Kidney epithelial cell (primary cell): ENCODE measurements around the gene RASGRF2. TPM values are rescaled to one million over a fixed set of nuclear protein-coding genes. Genes with fewer than 3 reads are reported as not detected.
A peak's percentile ranks its signal among the peaks of the same experiment; 100 is the strongest.
"Not testable (repeated sequence)": the region's sequence is repeated elsewhere in the genome, so short reads cannot be mapped to it uniquely, and the experiment has no call there.

ENCODE experiments used
- DNase-seq: peaks from one replicate; pipeline ENCODE4 v3.0.0-alpha.2; 2010; ENCODE audit warnings: low read depth
- H3K27me3 ChIP-seq: 2 replicates; pipeline ENCODE4 v1.6.0; 2011; ENCODE audit warnings: low read length; ENCODE audit not compliant: control insufficient read depth, insufficient read depth
- H3K36me3 ChIP-seq: 2 replicates; pipeline ENCODE4 v1.5.1; 2011; ENCODE audit warnings: low read length; ENCODE audit not compliant: control insufficient read depth, insufficient read depth
- H3K4me3 ChIP-seq: 2 replicates; pipeline ENCODE4 v1.5.1; 2011; ENCODE audit warnings: low read depth, mild to moderate bottlenecking, control low read depth, low read length
- CTCF ChIP-seq: IDR thresholded peaks from 2 replicates; pipeline ENCODE4 v1.5.1; 2011; ENCODE audit warnings: mild to moderate bottlenecking, moderate library complexity, low read length, control low read depth, inconsistent platforms; ENCODE audit not compliant: insufficient read depth, poor library complexity, severe bottlenecking
- total RNA-seq: library from RNA; depleted of rRNA; stranded (reverse); fragments of >200 nt; gene quantifications from 2 replicates; pipeline ENCODE4 v1.2.3, GENCODE V29; 2015

The RASGRF2 gene
- total RNA-seq, 1 donor from 2014 or later = 5.8 TPM

- DNase-seq = no peak
- Histone ChIP-seq H3K4me3 (no peak overlapping the region), H3K36me3 (no peaks in the 10 kb centered on the region), H3K27me3 (no peaks in the 10 kb centered on the region)
- TF ChIP-seq CTCF = no peak
Measured at GRCh38 chr5:81256766-81257165, 296.6 kb downstream of the RASGRF2 start.

DNA sequence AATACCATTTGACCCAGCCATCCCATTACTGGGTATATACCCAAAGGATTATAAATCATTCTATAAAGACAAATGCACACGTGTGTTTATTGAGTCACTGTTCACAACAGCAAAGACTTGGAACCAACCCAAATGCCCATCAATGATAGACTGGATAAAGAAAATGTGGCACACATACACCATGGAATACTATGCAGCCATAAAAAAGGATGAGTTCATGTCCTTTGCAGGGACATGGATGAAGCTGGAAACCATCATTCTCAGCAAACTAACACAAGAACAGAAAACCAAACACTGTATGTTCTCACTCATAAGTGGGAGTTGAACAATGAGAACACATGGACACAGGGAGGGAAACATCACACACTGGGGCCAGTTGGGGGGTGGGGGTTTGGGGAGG, 302.6 kb downstream of the RASGRF2 start:
- H3K27me3 ChIP-seq, H3K36me3 ChIP-seq, H3K4me3 ChIP-seq, DNase-seq: not testable (repeated sequence)

GRCh38 chr5:81265101-81265500, 304.9 kb downstream of the RASGRF2 start:
- no peaks in the 10 kb centered on the region for H3K27me3 ChIP-seq
- no peak overlapping the region for H3K4me3 ChIP-seq
- TF ChIP-seq CTCF = no peak
- DNase-seq = no peak
- H3K36me3 ChIP-seq = no peaks in the 10 kb centered on the region

DNA sequence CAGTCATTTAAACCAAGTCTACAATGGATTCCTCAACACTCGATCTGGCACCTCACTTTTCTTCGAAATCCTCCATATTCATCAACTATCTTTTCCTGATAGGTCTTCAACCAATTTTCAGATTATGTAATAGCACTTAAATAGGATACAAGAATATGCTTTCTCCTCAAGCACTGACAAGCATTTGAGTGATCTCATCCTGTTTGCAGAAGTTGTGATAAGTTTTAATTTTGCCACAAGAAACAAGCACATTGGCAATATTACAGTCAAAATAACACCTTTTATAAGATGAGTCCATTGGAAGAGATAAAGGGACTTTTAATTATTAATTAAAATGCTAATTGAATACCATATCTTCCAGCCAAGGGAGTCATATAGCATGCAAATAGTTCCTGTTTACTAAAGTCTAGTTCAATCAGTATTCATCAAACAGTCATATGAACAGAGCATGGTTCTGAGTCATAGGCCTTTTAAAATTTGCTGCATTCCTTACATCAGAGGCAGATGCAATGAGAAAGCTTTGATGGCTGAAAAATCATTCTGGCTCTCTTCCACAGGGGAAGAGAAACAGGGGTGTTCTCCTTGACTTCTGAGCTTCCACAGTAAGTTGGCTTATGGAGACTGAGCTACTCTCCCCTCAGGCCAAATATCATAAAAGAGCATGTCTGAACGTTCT, 308.5 kb downstream of the RASGRF2 start:
- Histone ChIP-seq H3K27me3 (no peaks in the 10 kb centered on the region), H3K4me3 (no peak overlapping the region), H3K36me3 (no peaks in the 10 kb centered on the region)
- TF ChIP-seq CTCF = no peak
- DNase-seq = peak; percentile 69

DNA sequence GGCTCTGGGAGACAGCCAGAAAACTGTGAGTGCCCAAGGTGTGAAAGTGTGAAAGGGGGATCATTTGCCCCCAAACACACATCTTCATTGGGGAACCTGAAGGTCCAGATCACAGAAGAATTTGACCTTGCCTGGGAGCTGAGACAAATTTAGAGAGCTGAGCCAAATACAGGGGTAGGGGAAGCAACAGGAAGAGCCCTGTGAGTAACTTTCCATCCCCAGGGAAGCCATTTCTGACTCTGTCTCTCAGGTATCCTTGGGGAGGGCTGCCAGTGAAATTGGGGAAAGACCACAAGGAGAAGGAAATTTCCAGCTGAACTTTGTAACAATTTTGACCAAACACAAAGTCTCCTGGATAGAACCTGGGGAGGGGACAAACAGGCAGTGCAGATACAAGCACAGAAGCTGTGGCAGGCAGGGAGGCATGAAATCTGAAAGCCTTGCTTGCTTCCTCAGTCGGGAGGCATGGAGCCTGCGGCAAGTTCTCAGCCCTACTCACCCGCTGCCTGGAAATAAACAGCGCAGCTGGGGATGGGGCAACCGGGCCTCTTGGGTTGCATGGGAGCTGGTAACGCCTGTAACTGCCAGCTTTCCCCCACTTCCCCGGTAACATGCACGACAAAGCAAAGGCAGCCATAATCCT, 309.7 kb downstream of the RASGRF2 start:
- Histone ChIP-seq H3K4me3 (no peak overlapping the region), H3K27me3 (no peaks in the 10 kb centered on the region), H3K36me3 (no peaks in the 10 kb centered on the region)
- DNase-seq = no peak
- no peak for TF ChIP-seq CTCF

DNA sequence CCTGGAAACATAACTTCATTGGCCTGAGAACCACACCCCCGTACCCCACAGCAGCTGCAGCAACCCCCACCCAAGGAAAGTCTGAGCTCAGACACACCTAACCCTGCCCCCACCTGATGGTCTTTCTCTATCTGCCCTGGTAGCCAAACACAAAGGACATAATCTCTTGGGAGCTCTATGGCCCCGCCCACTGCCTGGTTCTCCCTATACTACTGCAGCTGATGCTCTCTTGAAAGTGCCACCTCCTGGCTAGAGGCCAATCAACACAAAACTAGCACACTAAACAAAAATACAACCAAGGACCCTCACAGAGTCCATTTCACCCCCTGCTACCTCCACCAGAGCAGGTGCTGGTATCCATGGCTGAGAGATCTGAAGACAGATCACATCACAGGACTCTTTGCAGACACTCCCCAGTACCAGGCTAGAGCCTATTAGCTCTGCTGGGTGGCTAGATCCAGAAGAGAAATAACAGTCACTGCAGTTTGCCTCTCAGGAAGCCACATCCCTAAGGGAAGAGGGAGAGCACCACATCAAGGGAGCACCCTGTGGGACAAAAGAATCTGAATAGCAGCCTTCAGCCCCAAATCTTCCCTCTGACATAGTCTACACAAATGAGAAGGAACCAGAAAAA, 310.3 kb downstream of the RASGRF2 start:
- not testable (repeated sequence) for H3K36me3 ChIP-seq, H3K4me3 ChIP-seq, DNase-seq, H3K27me3 ChIP-seq
